ENCODE measurements around the gene PRRX1.

PRRX1 gene

DNA sequence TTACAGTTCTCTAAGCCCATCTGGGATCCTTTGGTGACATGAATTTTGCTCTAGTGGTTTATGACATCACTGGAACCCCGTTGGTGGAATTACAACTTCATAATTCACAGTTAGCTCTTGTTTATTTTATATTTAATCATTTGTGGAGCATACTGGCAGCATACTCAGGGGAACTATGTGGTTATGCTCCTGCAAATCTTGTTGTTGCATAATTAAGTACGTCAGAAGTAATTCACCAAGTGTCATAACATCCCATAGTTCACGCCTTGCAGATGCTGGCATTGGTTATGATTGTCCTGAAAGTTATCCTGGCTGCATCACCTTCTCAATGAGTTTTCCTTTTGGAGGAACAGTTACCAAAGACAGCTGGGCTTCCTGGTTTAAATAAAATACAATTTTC, 16.5 kb downstream of the PRRX1 start:
- DNase-seq (ENCODE audit: low read depth), result peak; percentile 96
- no peak for TF ChIP-seq CTCF (conservative IDR thresholded peaks at IDR 0.05; ENCODE audit: low read length)
- H3K4me3 ChIP-seq (ENCODE audit: low read length), result no peak overlapping the region

GRCh38 chr1:170682169-170682568, 18.2 kb downstream of the PRRX1 start:
- no peak for DNase-seq (ENCODE audit: low read depth)
- TF ChIP-seq CTCF (conservative IDR thresholded peaks at IDR 0.05; ENCODE audit: low read length), result no peak
- no peak overlapping the region for H3K4me3 ChIP-seq (ENCODE audit: low read length)

GRCh38 chr1:170682809-170683208, 18.9 kb downstream of the PRRX1 start:
- H3K4me3 ChIP-seq (ENCODE audit: low read length), result no peak overlapping the region
- no peak for TF ChIP-seq CTCF (conservative IDR thresholded peaks at IDR 0.05; ENCODE audit: low read length)

GRCh38 chr1:170685166-170685565, 21.2 kb downstream of the PRRX1 start:
- no peak overlapping the region for H3K4me3 ChIP-seq (ENCODE audit: low read length)
- TF ChIP-seq CTCF (conservative IDR thresholded peaks at IDR 0.05; ENCODE audit: low read length), result no peak
- peak; percentile 90 for DNase-seq (ENCODE audit: low read depth)

More at GRCh38 chr1:170682809-170683208, 18.9 kb downstream of the PRRX1 start:
- DNase-seq (ENCODE audit: low read depth), result no peak

DNA sequence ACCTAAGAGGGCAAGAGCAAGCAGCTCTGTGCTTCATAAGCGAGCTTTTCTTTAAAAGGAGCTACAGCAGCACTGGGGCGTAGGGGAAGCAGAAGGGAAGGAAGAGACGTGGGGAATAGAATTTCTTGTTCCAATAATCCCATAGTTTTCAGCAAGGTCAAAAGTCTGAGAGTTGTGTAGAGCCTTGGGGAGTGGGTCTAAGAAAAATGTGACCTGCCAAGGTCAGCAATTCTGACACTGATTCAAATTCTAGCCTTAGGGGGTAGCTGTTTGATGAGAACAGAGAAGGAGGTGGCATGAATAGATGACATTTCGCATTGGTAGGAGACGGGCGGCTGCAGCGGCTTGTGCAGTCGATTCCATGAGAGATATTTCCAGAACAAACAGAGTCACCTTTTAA, 22.4 kb downstream of the PRRX1 start:
- TF ChIP-seq CTCF (conservative IDR thresholded peaks at IDR 0.05; ENCODE audit: low read length), result no peak
- no peak for DNase-seq (ENCODE audit: low read depth)
- H3K4me3 ChIP-seq (ENCODE audit: low read length), result no peak overlapping the region

DNA sequence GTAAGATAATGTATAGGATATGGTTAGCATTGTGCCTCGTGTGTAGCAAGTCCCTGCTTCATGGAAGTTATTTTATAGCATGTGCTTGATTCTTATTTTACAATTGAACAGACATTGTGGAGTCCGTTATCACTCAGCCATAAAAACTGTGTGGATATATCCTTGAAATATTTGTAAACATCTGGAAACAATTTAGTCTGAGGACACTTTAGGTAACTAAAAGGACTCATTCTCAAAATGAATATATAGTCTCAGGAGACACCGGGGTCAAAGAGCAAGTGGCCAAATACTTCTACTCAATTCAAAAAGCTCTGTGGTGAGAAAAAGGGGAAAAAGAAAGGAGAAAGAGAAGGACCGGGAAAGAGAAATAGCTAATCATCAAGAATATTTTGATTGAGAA, 23.7 kb downstream of the PRRX1 start:
- TF ChIP-seq CTCF (conservative IDR thresholded peaks at IDR 0.05; ENCODE audit: low read length), result no peak
- no peak overlapping the region for H3K4me3 ChIP-seq (ENCODE audit: low read length)
- DNase-seq (ENCODE audit: low read depth), result peak; percentile 39

DNA sequence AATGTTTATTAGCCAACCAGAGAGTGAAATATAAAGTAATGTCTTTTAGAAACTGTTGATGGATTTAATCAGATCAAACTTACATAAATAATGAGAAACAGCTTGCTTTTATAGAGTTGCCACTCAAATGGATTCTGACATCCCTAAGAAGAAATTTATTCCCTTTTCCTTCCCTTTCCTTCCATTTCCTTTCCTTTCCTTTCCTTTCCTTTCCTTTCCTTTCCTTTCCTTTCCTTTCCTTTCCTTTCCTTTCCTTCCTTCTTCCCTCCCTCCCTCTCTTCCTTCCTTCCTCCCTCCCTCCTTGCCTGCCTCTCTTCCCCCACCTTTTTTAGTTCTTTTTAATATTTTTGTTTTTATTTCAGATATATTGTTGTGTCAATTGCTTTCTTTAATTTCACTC, 27.3 kb downstream of the PRRX1 start:
- DNase-seq (ENCODE audit: low read depth), result no peak
- H3K4me3 ChIP-seq (ENCODE audit: low read length), result no peak overlapping the region
- no peak for TF ChIP-seq CTCF (conservative IDR thresholded peaks at IDR 0.05; ENCODE audit: low read length)
